ENCODE results near the gene IL5RA. TPM values are rescaled to one million over a fixed set of nuclear protein-coding genes. Genes with fewer than 3 reads are reported as not detected.

Gene IL5RA
- total RNA-seq, 1 donor from 2014 or later, result not detected

GRCh38 chr3:3085782-3086181 lies 24.4 kb downstream of the IL5RA start:
- peaks cover 10% of the 10 kb centered on the region for H3K27me3 Mint-ChIP-seq (ENCODE audit: low read depth)
- H3K9me3 Mint-ChIP-seq, result no peaks in the 10 kb centered on the region
- DNase-seq (ENCODE audit: low spot score in 2 of 2, unreplicated experiment in 2 of 2), result no peak
- H3K36me3 Mint-ChIP-seq, result no peaks in the 10 kb centered on the region
- H3K4me3 Mint-ChIP-seq, result no peak overlapping the region
- TF ChIP-seq CTCF (IDR thresholded peaks at IDR 0.05; ENCODE audit: unreplicated experiment), result no peak
- peaks cover 1% of the 10 kb centered on the region for H3K4me1 Mint-ChIP-seq
- no peak overlapping the region for H3K27ac Mint-ChIP-seq

GRCh38 chr3:3084890-3085289 lies 25.3 kb downstream of the IL5RA start:
- TF ChIP-seq CTCF (IDR thresholded peaks at IDR 0.05; ENCODE audit: unreplicated experiment), result no peak
- no peak for DNase-seq (ENCODE audit: low spot score in 2 of 2, unreplicated experiment in 2 of 2)
- Mint-ChIP-seq H3K27me3 (ENCODE audit: low read depth) (peaks cover 10% of the 10 kb centered on the region), H3K9me3 (no peaks in the 10 kb centered on the region), H3K27ac (no peak overlapping the region), H3K36me3 (no peaks in the 10 kb centered on the region), H3K4me3 (no peak overlapping the region), H3K4me1 (peaks cover 1% of the 10 kb centered on the region)

- no peak for TF ChIP-seq CTCF (IDR thresholded peaks at IDR 0.05; ENCODE audit: unreplicated experiment)
- H3K4me3 Mint-ChIP-seq, result no peak overlapping the region
- DNase-seq (ENCODE audit: low spot score in 2 of 2, unreplicated experiment in 2 of 2), result no peak
- no peaks in the 10 kb centered on the region for H3K36me3 Mint-ChIP-seq
- H3K27me3 Mint-ChIP-seq (ENCODE audit: low read depth), result peaks cover 10% of the 10 kb centered on the region
- H3K4me1 Mint-ChIP-seq, result no peaks in the 10 kb centered on the region
- H3K9me3 Mint-ChIP-seq, result no peaks in the 10 kb centered on the region
- H3K27ac Mint-ChIP-seq, result no peak overlapping the region
Observed at GRCh38 chr3:3082234-3082924, 27.8 kb downstream of the IL5RA start.

GRCh38 chr3:3081381-3082233 lies 28.6 kb downstream of the IL5RA start:
- TF ChIP-seq CTCF (IDR thresholded peaks at IDR 0.05; ENCODE audit: unreplicated experiment), result no peak
- no peaks in the 10 kb centered on the region for H3K4me1 Mint-ChIP-seq
- H3K27ac Mint-ChIP-seq, result no peak overlapping the region
- H3K4me3 Mint-ChIP-seq, result no peak overlapping the region
- H3K27me3 Mint-ChIP-seq (ENCODE audit: low read depth), result peaks cover 10% of the 10 kb centered on the region
- no peaks in the 10 kb centered on the region for H3K9me3 Mint-ChIP-seq
- no peak for DNase-seq (ENCODE audit: low spot score in 2 of 2, unreplicated experiment in 2 of 2)
- no peaks in the 10 kb centered on the region for H3K36me3 Mint-ChIP-seq

- no peak for DNase-seq (ENCODE audit: low spot score in 2 of 2, unreplicated experiment in 2 of 2)
- Mint-ChIP-seq H3K36me3 (no peaks in the 10 kb centered on the region), H3K4me1 (no peaks in the 10 kb centered on the region), H3K9me3 (no peaks in the 10 kb centered on the region), H3K27ac (no peak overlapping the region), H3K27me3 (ENCODE audit: low read depth) (peaks cover 10% of the 10 kb centered on the region), H3K4me3 (no peak overlapping the region)
- no peak for TF ChIP-seq CTCF (IDR thresholded peaks at IDR 0.05; ENCODE audit: unreplicated experiment)
Observed at GRCh38 chr3:3080309-3080708, 29.9 kb downstream of the IL5RA start.
